NCI-H146 treated with DMSO at 0.1 percent for 48 hours (cell line): ENCODE results near the gene TMEM61.
"Not testable (repeated sequence)": the region's sequence is repeated elsewhere in the genome, so short reads cannot be mapped to it uniquely, and the experiment has no call there.

Source experiments
- DNase-seq: peaks from one replicate; lab custom pipeline; 2025; ENCODE audit not compliant: unreplicated experiment; lab: John Stamatoyannopoulos, UW

The TMEM61 gene

GRCh38 chr1:55000110-55001085 is 20.0 kb downstream of the TMEM61 start:
- no peak for DNase-seq

DNA sequence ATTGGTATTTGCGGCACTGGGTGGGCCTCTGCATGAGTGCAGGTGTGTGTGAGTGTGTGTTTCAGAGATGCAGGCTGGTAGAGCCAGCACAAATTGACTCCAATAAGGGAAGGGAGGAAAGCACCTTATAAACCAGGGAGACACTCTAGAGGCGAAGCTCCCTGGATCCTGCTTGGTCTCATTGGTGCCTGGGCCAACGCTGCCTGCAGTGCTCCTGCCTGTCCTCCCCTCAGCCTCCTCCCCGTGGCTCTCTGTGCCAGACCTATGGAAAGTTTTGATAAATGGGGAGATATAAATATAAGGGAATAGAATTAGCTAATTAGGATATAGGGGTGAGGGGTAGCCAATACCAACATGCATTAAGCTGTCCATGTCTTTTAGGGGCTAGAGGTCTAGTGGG is 20.9 kb downstream of the TMEM61 start:
- no peak for DNase-seq

- DNase-seq = no peak
Observed at GRCh38 chr1:55002686-55003085, 22.3 kb downstream of the TMEM61 start.

GRCh38 chr1:55005351-55006140 is 25.1 kb downstream of the TMEM61 start:
- no peak for DNase-seq

DNA sequence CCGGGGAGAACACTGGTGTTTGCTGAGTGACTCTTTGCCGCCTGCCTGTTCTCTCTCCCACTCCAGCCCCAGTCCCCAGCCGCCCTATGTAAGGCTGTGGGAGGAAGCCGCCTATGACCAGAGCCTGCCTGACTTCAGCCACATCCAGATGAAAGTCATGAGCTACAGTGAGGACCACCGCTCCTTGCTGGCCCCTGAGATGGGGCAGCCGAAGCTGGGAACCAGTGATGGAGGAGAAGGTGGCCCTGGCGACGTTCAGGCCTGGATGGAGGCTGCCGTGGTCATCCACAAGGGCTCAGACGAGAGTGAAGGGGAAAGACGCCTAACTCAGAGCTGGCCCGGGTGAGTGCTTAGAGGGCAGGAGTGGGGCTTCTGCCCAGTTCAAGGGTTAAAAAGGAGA is 26.5 kb downstream of the TMEM61 start:
- no peak for DNase-seq

- DNase-seq = no peak
Observed at GRCh38 chr1:55007625-55008024, 27.2 kb downstream of the TMEM61 start.

DNA sequence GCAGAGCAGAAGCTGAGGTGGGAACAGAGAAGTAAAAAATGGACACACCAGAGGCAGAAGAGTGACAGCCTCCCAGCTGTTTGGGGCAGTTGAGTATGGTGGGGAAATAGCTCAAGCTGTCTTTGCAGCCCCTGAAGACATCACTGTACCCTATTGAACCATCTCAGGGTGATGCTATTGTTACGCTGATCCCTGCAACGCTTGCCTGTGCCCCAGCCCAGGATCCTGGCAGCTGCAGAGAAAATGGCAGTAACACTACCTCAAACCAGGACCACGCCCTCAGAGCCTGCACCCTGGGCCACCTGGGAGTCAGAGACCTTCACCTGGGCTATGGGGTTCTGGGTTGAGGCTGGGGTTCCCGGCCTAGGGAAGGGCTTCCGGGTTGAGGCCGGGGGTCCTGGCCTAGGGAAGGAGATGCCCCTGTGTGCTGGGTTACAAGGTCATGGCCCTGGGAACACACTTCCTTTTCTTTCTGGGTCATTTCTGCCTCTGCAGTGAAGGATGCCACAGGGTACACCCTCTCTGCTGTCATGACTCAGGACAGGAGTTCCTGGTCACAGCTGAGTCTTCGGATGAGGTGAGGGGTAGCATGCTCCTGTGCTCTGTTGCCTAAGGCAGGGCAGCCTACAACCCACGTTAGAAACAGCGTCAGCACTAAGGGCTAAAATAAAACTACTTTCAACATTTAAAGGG is 29.9 kb downstream of the TMEM61 start:
- DNase-seq = no peak

GRCh38 chr1:55010887-55011217 is 30.4 kb downstream of the TMEM61 start:
- DNase-seq = no peak

DNA sequence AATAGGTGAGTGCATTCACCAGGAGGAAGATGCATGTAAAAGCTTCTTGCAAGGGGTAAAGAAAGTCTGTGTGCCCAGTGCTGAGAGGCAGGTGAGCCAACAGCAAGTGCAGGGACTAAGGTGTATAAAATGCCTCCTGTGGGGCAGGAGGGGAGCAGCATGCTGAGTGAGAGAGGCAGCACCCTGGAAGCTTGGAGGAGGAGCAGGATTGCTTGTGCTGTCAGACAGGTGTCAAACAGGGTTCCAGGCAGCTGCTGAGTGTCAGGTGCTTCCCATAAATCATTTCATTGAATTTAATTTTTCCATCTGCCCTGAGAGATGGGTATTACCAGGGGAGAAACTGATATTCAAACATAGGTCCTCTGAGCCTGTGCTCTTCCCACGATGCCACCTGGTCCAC is 32.2 kb downstream of the TMEM61 start:
- DNase-seq = peak; percentile 61

GRCh38 chr1:55015123-55015522 is 34.7 kb downstream of the TMEM61 start:
- no peak for DNase-seq

DNA sequence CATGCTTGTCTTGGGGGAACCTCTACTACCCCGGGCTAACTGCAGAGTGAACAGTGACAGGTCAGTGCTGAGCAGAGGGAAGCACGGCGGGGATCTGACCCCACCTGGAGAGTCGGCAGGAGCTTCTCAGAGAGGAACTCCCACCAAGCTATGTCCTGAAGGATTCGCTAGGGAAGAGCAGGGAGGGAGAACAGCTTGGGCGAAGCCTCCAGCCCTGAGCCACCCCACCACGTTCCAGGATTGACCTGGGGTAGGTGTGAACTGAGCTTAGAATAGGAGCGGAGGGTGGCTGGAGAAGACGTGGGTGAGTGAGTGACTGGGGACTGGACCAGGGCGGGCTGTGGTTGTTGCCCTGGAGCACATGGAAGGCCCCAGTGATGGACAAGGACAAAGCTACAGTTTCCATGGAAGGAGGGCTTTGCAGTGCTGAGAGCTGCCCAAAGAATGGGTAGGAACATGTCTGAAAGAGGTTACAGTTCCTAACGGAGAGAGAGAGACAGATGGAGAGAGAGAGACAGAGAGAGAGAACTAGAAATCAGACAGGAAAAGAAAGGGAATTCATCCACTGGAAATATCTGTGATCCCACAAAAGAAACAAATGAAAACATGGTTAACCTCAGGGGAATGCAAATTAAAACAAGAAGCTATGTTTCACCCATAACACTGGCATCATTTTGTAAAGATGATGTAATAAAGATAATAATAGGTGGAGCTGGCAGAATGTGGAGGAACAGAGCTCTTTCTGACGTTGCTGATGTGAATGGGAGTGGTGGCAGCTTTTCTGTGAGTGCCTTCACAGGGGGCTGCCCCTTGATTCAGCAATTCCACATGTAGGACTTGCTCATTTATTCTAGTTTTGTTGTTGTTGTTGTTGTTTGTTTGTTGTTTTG is 35.5 kb downstream of the TMEM61 start:
- no peak for DNase-seq

DNA sequence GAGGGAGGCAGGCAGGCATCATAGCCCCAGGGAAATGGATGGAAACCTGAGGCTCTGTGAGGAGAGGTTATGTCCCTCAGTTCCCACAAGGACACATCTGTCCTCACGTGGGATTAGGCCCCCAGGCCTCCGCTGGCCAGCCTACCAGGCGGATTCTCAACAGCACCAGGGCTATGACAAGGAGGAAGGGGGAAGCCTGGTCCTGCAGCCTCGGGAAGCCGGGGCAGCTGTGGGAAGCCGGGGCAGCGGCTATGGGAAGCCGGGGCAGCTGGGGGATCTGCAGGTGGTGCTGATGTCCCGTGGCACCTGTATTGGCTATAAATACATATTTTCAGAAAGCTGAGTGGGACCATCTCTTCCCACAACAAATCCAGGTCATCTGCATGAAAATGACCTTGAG is 38.0 kb downstream of the TMEM61 start:
- DNase-seq = no peak

GRCh38 chr1:55021942-55022546 is 41.6 kb downstream of the TMEM61 start:
- DNase-seq = peak; percentile 86

GRCh38 chr1:55024163-55024562 is 43.7 kb downstream of the TMEM61 start:
- not testable (repeated sequence) for DNase-seq

DNA sequence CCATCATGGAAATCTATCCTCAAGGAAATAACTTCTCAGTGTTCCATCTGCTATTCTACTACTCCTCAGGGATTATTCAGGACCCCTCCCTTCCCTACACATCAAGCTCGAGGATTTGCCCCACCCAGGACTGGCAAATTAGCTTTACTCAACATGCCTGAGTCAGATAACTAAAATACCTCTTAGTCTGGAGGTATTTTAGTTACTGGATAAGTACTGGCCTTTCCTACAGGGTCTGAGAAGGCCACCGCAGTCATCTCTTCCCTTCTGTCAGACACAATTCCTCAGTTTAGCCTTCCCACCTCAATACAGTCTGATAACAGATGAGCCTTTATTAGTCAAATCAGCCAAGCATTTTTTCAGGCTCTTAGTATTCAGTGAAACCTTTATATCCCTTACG is 46.3 kb downstream of the TMEM61 start:
- DNase-seq = not testable (repeated sequence)

DNA sequence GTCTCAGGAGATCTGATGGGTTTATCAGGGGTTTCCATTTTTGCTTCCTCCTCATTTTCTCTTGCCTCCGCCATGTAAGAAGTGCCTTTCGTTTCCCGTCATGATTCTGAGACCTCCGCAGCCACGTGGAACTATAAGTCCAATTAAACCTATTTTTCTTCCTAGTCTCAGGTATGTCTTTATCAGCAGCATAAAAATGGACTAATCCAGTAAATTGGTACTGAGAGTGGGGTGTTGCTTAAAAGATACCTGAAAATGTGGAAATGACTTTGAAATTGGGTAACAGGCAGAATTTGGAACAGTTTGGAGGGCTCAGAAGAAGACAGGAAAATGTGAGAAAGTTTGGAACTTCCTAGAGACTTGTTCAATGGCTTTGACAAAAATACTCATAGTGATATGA is 50.7 kb downstream of the TMEM61 start:
- not testable (repeated sequence) for DNase-seq

DNA sequence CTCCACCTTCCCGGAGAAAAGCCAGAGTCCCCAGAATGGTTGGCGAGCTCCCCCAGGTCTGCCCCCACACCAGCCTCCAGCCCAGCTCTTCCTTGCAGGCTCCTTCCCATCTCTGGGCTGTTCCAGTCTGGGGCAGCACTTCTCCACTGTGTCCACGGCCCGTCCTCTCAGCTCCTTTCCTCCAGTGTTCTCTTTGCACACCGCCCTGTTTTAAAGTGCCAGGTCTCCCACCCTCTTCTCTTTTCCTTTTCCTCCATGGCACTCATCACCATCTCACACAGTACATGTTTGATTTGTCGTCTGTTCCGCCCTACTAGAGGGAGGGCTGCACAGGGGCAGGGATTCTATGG is 52.8 kb downstream of the TMEM61 start:
- no peak for DNase-seq

- no peak for DNase-seq
Observed at GRCh38 chr1:55034476-55035133, 54.2 kb downstream of the TMEM61 start.

- DNase-seq = no peak
Observed at GRCh38 chr1:55035904-55036303, 55.5 kb downstream of the TMEM61 start.
